WTC11 (cell line): ENCODE results near the gene STOX2. TPM values are rescaled to one million over a fixed set of nuclear protein-coding genes. Genes with fewer than 3 reads are reported as not detected.

Experiments used
- ATAC-seq: fragments of 200-7000 bp; cut with Tn5 transposase; 2 replicates; pipeline ENCODE4 v1.10.0; 2021; ENCODE audit warnings: mild to moderate bottlenecking, moderate library complexity
- CTCF ChIA-PET: fragments of 300-600 bp; sonication (Branson Sonifier 250); formaldehyde crosslinking; loops from one replicate; lab custom pipeline; 2021; ENCODE audit warnings: antibody characterized with exemption; lab: Charles Lee
- POLR2A ChIA-PET: fragments of 350-600 bp; sonication (Branson Sonifier 250); formaldehyde crosslinking; loops from one replicate; lab custom pipeline; 2021; ENCODE audit warnings: antibody characterized with exemption; lab: Charles Lee
- DNase-seq: peaks from one replicate; pipeline ENCODE4 v3.0.0; 2021; ENCODE audit warnings: low spot score
- H3K27ac Mint-ChIP-seq: 2 replicates; pipeline ENCODE4 v1.8.0; 2021; ENCODE audit warnings: mixed read lengths
- H3K27me3 Mint-ChIP-seq: 2 replicates; pipeline ENCODE4 v1.8.0; 2021; ENCODE audit warnings: low read depth, mild to moderate bottlenecking, moderate library complexity, mixed read lengths
- H3K36me3 Mint-ChIP-seq: 2 replicates; pipeline ENCODE4 v1.8.0; 2021; ENCODE audit warnings: mixed read lengths
- H3K4me1 Mint-ChIP-seq: 2 replicates; pipeline ENCODE4 v1.8.0; 2022; ENCODE audit warnings: mixed read lengths
- H3K4me3 Mint-ChIP-seq: 2 replicates; pipeline ENCODE4 v1.8.0; 2021; ENCODE audit warnings: mild to moderate bottlenecking, moderate library complexity, mixed read lengths
- H3K9me3 Mint-ChIP-seq: 2 replicates; pipeline ENCODE4 v1.8.0; 2021; ENCODE audit warnings: mixed read lengths
- ARID4B ChIP-seq: sonication (generic); formaldehyde crosslinking; IDR thresholded peaks from 2 replicates; pipeline ENCODE4 v1.8.0; 2023; ENCODE audit warnings: missing genetic modification reagents, mild to moderate bottlenecking, borderline replicate concordance
- ATF2 ChIP-seq: sonication (generic); formaldehyde crosslinking; IDR thresholded peaks from 2 replicates; pipeline ENCODE4 v1.8.1; 2022; ENCODE audit warnings: low read depth, missing genetic modification reagents, borderline replicate concordance
- ATF6 ChIP-seq: sonication (generic); formaldehyde crosslinking; IDR thresholded peaks from 2 replicates; pipeline ENCODE4 v1.8.1; 2023; ENCODE audit warnings: mild to moderate bottlenecking, missing genetic modification reagents
- CTCF ChIP-seq: fragments of 200-600 bp; IDR thresholded peaks from 2 replicates; pipeline ENCODE4 v1.8.0; 2022; ENCODE audit warnings: antibody characterized with exemption
- ELF4 ChIP-seq: sonication (generic); formaldehyde crosslinking; IDR thresholded peaks from 2 replicates; pipeline ENCODE4 v1.8.1; 2022; ENCODE audit warnings: low read depth, mild to moderate bottlenecking, moderate library complexity, missing genetic modification reagents
- ETV6 ChIP-seq: sonication (generic); formaldehyde crosslinking; IDR thresholded peaks from 2 replicates; pipeline ENCODE4 v1.8.1; 2022; ENCODE audit warnings: mild to moderate bottlenecking, missing genetic modification reagents
- HMGXB4 ChIP-seq: sonication (generic); formaldehyde crosslinking; IDR thresholded peaks from 2 replicates; pipeline ENCODE4 v1.8.1; 2023; ENCODE audit warnings: mild to moderate bottlenecking, moderate library complexity, missing genetic modification reagents
- MLX ChIP-seq: sonication (generic); formaldehyde crosslinking; IDR thresholded peaks from 2 replicates; pipeline ENCODE4 v1.8.1; 2023; ENCODE audit warnings: mild to moderate bottlenecking, missing genetic modification reagents, moderate library complexity
- MXD4 ChIP-seq: fragments of 250-450 bp; sonication (Bioruptor Pico); IDR thresholded peaks from 2 replicates; pipeline ENCODE4 v1.8.0; 2021; ENCODE audit warnings: mild to moderate bottlenecking, moderate library complexity, borderline replicate concordance
- NR3C1 ChIP-seq: sonication (generic); formaldehyde crosslinking; conservative IDR thresholded peaks from 2 replicates; pipeline ENCODE4 v1.8.1; 2023; ENCODE audit warnings: low read depth, mild to moderate bottlenecking, missing genetic modification reagents
- SMAD3 ChIP-seq: sonication (generic); formaldehyde crosslinking; IDR thresholded peaks from 2 replicates; pipeline ENCODE4 v1.8.0; 2022; ENCODE audit warnings: missing genetic modification reagents, mild to moderate bottlenecking, borderline replicate concordance
- TEAD4 ChIP-seq: sonication (generic); formaldehyde crosslinking; IDR thresholded peaks from 2 replicates; pipeline ENCODE4 v1.8.0; 2022; ENCODE audit warnings: mild to moderate bottlenecking, missing genetic modification reagents
- USF1 ChIP-seq: sonication (generic); formaldehyde crosslinking; IDR thresholded peaks from 2 replicates; pipeline ENCODE4 v1.8.0; 2022; ENCODE audit warnings: mild to moderate bottlenecking, missing genetic modification reagents
- ZMAT4 ChIP-seq: fragments of 250-450 bp; sonication (Bioruptor Pico); IDR thresholded peaks from 2 replicates; pipeline ENCODE4 v1.9.0; 2021; ENCODE audit warnings: mild to moderate bottlenecking
- ZNF396 ChIP-seq: fragments of 250-450 bp; sonication (Bioruptor Pico); IDR thresholded peaks from 2 replicates; pipeline ENCODE4 v1.8.0; 2021; ENCODE audit warnings: mild to moderate bottlenecking, moderate library complexity, borderline replicate concordance
- total RNA-seq: library from RNA; stranded (reverse); gene quantifications from 3 replicates; pipeline ENCODE4 v1.2.3, GENCODE V29; 2021

Gene STOX2
- total RNA-seq, 1 experiment from 2014 or later: 31.6 TPM

GRCh38 chr4:184022679-184023383, 117.7 kb downstream of the STOX2 start:
- Mint-ChIP-seq H3K27ac (no peak overlapping the region), H3K4me1 (peaks cover 15% of the 10 kb centered on the region), H3K27me3 (no peaks in the 10 kb centered on the region), H3K36me3 (peaks cover 3% of the 10 kb centered on the region), H3K9me3 (no peaks in the 10 kb centered on the region), H3K4me3 (no peak overlapping the region)
- TF ChIP-seq ZNF396 (CRISPR knock-in tag) (no peak), USF1 (CRISPR knock-in tag) (no peak), ETV6 (no peak), SMAD3 (CRISPR knock-in tag) (no peak), CTCF (no peak), TEAD4 (CRISPR knock-in tag) (no peak), ATF2 (CRISPR knock-in tag) (no peak), HMGXB4 (CRISPR knock-in tag) (no peak), NR3C1 (CRISPR knock-in tag) (no peak), ELF4 (CRISPR knock-in tag) (no peak), ATF6 (no peak), MXD4 (CRISPR knock-in tag) (no peak), ZMAT4 (CRISPR knock-in tag) (no peak), ARID4B (CRISPR knock-in tag) (no peak), MLX (CRISPR knock-in tag) (no peak)
- CTCF ChIA-PET: no interaction called here
- no peak for DNase-seq
- POLR2A ChIA-PET: no interaction called here
- ATAC-seq: no peak
